Muscle of arm (tissue), 12 donors: ENCODE measurements around the gene SH2D3C. TPM values are rescaled to one million over a fixed set of nuclear protein-coding genes. Genes with fewer than 3 reads are reported as not detected.

Source experiments
- DNase-seq: peaks from one replicate; pipeline ENCODE4 v3.0.0-alpha.2; 2013
- polyA plus RNA-seq, 12 donors: library from polyadenylated mRNA; unstranded; fragments of 120-200 nt; gene quantifications; one replicate each; pipeline ENCODE4 v1.2.1, GENCODE V29; 2013; ENCODE audit not compliant: insufficient read length in 12 of 12

The SH2D3C gene
- polyA plus RNA-seq, 12 donors = 13.5 to 40.7 (median 17.1) TPM; not detected in 1

DNA sequence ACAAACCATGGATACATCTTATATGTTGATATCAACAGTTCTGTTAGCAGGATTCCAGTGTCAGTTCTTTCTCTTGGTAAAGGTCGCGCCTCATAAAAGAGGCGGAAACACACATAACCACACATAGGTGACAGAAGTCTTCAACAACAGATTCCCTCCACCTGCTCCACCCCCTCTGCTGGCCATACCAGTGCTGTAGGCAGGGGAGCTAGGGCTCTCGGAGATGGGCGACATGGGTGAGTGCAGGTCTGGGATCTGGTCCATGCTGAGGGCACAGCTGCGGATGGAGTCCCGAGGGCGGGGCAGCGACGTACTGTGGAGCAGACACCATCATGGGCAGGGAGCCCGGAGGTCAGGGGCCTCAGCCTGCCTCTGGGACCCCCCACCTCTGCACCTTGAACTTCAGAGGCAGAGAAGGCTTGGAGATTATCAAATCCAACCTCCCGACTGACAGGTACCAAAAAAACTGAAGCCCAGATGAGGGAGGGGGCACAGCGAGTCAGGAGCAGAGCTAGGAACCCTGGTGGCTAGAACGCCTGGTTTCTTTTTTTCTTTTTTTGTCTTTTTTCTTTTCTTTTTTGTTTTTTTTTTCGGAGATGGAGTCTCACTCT, 31.4 kb downstream of the SH2D3C start:
- DNase-seq = no peak

DNA sequence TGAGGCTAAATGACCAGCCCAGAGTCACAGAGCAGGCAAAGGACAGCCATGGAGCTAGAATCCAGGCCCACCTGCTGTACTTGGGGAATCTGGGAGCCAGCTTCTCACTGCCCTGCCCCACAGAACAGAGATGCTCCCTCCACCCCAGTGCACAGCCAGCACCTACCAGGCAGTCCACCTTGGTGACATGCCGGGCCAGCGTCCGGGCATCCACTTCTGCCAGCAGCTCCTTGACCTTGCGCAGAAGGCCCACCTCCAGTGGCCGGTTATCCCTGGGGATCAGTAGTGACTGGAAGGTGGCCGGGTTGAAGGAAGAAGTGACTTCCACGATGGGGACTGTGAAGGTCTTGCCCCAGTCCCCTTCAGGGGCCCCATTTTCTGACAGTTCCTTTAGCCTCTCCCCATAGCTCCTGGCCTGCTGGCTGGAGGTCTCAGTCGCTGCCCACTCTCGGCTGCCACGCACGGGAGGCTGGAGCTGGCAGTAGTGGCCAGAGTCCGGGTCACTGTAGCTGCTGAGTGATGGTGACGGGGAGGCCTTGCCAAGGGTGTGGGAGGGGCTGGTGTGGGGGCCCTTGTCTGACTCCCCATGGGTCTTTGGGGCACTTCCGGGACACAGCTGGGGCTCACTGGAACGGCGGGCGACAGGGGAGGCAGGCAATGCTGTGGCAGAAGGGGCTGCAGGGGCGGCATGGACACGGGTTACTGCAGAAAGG, 33.9 kb downstream of the SH2D3C start:
- no peak for DNase-seq

DNA sequence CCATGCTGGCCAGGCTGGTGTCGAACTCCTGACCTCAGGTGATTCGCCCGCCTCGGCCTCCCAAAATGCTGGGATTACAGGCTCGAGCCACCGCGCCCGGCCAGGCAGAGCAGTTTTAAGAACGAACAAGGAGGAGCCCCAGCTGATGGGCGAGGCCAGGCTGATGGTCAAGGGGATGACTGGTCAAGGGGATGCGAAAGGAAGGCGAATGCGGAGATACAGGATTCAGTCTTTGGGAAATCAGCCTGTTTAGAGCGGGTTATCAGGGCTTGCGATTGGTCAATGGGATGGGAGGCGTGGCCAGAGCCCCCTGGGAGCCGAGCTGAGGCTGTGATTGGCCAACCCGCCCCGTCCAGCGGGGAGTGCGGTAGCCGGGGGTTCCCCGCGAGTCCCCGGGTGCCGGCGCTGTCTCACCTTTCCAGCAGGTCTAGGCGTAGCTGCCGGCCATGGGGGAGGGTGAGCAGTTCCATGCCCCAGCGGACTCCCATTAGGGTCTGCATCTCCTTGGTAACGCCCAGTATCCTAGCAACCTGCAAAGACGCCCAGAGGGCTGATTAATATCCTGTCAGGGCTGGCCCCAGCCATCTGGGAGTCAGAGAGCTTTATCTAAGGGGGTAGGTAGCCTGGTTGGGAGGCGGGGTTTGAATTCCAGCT, 35.9 kb downstream of the SH2D3C start:
- DNase-seq = no peak

DNA sequence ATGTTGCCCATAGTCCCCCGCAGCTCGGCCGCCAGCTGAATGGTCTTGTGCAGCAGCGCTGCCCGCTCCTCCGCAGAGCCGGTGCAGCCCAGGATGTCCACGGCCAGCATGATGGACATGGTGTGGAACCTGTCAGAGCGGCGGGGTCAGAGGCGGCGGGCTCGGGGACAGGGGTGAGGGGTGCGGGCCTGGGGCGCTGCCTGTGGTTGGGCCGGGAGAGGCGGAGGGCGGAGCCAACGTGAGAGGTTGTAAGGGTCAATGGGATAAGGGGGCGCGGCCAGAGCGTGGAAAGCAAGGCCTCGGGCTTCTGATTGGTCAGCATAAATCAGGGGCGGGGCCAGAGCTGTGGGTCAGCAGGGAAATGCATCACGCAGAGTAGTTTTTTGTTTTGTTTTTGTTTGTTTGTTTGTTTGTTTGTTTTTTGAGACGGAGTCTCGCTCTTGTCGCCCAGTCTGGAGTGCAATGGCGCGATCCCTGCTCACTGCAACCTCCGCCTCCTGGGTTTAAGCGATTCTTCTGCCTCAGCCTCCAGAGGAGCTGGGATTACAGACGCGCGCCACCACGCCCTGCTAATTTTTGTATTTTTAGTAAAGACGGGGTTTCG, 36.5 kb downstream of the SH2D3C start:
- DNase-seq = peak; percentile 43

DNA sequence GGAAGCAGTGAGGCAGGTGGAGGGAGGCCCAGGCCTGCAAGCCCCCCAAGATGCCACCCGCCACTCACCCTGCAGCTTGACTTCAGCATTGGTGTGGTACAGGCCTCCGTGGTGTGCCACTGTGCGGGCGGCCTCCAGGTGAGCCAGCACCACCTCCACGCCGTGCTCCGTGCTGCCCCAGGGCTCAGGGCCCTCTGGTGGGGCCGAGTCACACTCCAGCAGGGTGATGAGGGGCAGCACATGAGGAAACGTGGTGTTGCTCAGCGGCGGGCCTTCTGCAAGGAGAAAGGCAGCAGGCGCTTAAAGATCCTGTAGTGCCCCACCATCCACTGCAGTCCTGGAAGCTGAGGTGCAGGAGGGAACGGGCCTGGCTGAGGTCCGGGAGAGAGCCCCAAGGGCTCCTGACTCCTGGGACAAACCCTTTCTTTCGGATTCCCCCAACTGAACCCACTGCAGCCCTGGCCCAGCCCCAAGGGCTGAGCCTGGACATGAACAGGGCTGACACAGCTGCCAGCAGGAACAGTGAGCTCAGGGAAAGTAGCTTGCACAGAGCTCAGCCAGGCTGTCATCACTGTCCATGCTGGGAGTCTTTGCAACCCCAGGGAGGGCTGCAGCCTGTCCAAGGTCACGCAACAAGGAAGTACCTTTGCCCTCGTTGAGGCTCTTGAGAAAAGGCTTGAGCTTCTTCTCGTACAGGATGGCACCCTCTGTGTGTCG, 38.7 kb downstream of the SH2D3C start:
- DNase-seq = no peak

DNA sequence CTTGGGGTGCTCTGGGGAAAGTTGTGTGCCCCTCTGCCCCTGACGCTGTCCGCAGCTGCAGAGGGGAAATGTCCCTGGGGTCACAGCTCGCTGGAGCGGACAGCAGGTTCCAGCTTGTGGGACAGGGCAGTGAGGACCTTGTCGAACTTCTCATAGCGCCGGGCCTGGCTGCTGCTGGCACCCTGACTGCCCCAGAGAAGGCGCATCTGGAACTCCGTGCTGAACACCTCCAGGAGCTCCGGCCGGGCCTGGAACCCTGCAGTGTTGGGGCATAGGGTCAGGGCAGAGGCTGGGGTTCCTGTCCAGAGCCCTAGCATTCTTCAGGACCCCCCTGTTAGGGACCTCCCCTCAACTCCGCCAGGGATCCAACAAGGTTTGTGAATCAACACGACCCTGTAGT, 39.8 kb downstream of the SH2D3C start:
- DNase-seq = no peak

DNA sequence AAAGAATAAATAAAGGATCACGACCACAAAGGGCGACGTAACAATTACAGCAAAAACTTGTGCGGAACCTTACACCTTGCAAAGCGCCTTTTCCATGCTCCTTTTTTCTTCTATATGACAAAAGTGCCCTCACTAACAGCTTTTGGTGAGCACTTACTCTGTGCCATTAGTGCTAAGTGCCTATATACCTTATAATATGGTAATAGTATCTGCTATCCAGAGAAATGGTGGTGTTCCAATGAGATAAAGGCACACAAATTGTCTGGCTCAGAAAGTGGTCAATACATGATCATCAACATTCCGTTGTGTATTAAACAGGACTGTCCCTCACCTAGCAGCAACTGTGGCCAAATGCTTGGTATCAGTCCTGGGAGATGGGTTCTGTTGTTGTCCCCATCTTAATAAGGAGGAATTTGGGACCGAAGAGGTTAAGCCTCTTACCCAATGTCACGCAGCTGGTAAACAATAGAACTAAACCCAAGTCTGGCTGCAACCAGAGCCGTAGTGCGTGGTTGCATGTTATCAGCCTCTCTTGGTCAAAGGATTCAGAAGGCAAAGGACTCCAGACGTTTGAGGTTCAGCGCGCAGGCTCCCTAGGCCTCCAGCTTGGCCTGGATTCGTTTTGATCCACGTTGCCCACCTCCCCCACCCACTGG, 42.8 kb downstream of the SH2D3C start:
- no peak for DNase-seq

DNA sequence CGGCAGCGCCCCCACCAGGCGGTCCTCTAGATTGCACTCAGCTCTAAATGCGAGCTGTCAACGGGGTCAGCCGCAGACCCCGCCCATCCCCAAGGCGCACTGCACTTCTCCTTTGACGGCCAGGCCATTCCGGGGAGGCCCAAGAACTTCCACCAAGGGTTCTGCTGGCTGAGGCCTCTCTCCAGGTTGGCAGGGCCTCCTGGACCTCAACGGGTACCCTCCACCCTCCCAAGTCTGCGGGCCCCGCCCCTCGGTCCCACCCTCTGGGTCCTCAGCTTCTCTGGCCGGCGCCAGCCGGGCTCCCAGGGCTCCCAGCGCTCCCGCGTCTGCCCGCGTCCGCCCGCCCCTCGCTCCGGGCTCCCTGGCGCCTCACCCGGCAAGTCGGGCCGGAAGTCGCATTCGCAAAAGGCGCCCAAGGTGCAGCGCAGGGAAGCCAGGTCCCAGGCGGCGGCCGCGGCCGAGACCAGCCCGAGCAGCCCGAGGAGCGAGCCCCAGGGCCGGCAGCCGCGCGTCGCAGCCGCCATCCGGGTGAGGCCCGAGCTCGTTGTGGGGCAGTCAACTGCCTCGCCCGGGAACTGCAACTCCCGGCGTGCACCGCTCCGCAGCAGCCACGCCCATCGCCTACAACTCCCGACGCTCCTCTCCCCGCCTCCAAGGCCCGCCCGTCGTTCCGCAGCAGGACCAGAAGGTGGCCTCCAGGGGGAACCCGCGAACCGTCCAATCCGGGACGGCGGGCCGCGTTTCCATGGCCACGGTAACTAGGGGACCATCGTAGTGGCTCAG, 43.5 kb downstream of the SH2D3C start, which contains the start of gene TOR2A:
TOR2A (minus strand) TSS at position 548 of the 783 bp plus-strand sequence; CDS start at position 524, 24 bp downstream.
- peak; percentile 98 for DNase-seq

DNA sequence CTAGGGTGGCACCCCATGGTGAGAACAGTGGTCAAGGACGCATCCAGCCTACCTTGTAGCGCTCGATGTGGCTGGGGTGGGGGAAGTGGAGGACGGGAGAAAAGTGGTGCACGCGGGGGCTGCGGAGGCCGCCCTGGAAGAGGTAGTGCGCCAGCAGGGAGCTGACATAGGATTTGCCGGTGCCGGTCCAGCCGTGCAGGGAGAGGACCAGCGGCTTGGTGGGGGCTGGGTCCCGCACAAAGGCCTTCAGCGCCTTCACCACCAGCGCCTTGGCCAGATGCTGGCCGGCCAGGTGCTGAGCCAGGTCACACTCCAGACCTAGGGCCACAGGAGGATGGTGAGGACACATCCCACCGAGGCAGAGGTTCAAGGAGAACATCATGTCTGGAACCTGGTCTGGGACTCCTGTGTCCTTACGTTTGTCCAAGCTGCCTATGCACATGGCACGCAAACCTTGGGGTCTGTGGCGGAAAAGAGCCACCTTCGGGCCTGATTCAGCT, 44.2 kb downstream of the SH2D3C start:
- DNase-seq = no peak

DNA sequence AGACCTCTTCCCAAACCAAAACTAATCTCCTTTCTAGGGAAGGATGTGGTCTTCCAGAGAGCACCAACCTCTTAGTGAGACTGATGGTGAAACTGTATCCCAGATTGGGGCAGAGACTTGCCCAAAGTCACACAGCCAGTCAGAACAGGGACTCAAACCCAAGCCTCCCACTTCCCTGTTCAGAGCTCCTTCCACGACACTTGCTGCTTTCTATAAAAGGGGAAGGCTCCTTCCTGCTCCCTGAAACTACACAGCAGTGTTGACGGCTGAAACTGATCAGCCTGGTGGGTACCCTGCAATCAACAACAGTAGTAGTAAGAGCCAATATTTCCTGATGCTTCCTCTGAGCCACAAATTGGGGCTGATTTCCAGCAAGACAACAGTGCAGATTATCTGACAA, 44.9 kb downstream of the SH2D3C start:
- DNase-seq = no peak

DNA sequence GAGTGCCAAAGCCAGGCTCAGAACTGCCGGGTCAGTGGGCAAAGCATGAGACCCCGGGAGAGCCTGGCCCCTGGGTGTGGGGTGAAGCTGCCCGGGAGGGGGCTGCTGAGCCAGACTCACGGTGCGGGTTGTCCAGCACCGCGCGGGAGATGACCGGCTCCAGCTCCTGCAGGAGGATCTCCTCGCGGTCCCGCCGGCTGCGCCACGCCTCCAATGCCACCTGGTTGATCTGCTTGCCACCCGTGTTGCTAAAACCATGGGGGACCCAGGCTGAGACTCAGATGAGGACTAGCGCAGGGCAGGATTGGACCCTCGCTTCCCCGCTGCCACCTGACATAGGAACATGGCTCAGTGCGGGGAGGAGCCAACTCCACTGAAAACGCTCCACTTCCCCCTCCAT, 46.0 kb downstream of the SH2D3C start:
- no peak for DNase-seq

DNA sequence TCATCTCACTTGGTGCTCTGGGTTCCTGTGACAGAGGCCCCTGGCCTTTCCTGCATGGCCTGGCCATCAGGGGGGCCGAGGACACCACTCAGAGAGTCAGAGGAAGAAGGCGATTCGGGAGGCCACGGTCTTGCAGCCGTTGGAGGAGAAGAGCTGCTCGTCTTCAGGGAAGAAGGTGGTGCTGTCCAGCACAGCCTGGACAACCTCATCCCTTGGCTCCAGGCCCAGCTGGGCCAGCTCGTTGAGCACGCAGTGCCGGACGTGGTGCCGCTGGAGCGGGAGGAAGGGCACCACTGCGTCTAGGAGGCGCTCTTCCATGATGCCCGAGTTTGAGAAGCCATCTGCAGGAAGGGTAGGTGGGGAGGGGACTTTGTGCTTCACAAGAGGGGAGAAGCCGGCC, 46.5 kb downstream of the SH2D3C start:
- no peak for DNase-seq

DNA sequence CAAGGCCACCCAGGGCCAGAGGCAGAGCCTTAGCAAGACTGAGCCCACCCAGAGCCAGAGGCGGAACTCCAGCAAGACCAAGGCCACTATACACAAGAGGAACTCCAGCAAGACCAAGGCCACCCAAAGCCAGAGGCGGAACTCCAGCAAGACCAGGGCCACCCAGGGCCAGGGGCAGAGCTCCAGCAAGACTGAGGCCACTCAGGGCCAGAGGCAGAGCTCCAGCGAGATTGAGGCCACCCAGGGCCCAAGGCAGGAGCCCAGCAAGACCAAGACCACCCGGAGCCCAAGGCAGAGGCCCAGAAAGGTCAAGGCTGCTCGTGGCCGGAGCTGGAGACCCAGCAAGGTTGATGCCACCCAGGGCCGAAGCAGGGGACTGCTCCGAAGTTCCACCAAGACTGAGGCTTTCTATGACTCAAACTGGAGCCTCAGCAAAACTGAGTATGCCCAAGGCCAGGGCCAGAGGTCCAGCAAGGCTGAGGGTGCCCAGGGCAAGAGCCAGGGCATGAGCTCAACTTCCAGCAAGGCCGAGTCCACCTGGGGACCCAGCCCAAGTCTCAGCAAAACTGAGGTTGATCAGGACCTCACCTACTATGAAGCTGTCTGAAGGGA, 47.6 kb downstream of the SH2D3C start:
- no peak for DNase-seq

DNA sequence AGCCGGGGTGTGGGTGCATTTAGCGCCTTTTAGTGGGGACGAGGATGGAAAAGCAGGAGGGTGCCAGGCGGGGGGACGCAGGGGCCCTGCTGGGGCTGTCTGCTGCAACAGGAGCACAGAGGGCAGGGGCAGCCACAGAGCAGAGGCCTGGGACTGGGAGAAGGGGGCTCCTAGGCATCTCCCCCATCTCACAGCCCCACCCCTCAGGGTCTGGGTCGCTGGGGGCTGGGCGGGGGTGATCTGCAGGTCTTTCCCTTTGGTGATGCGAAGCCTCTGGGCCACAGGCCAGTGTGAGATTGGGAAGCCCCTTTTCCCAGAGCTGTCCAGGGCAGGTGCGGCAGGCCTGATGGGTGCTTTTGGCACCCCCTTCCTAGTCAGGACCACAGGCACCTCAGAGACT, 48.2 kb downstream of the SH2D3C start:
- DNase-seq = no peak

DNA sequence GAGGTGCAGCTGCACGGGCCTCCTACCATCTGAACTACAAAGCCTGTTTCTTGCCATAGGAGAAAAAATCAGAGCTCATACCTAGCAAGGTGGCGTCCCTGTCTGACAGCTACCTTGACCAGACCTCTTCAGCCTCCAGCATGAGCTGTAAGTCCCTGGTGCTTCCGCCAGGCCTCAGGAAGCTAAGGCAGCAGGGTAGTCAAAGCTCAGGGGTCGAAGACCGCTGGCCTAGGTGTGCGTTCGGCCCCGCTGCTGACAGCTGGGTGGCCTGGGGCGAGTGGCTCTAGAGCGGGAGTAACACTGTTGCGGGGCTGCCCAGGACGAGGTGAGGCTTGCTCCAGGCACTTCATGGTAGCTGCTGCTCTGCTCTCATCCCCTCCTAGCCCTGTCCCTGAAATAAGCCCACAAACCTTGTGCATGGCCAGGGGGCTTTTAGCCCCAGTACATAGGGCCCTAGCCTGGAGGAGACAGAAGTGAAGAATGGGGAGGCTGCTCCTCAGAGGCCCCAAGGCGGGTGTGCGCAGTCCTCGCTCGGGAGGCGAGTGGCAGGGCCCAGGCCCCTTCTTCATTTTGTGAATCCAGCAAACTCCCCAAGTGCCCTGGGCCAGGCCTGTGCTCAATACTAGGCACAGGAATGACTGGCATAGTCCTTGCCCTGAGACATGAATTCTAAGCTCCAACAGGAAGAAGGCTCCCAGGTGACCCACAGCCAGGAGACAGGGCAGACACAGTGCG, 48.8 kb downstream of the SH2D3C start:
- no peak for DNase-seq

DNA sequence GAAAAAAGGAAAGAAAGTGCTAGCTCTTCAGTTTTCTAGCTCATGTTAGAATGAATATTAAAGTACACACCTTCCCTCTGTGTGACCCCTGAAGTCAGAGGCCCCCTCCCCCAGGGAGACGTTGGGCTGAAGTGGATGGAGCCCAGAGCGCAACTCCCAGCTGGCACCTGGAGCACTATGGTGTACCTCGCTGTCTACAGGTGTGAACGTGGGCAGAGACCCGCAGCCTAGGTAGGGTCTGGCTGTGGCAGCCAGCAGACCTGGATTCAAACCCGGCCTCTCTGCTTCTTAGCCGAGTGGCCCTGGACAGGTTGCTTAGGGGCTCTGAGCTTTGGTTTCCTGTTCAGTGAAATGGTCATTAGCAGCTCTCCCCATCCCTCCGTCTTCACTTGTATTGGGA, 49.7 kb downstream of the SH2D3C start:
- DNase-seq = no peak

DNA sequence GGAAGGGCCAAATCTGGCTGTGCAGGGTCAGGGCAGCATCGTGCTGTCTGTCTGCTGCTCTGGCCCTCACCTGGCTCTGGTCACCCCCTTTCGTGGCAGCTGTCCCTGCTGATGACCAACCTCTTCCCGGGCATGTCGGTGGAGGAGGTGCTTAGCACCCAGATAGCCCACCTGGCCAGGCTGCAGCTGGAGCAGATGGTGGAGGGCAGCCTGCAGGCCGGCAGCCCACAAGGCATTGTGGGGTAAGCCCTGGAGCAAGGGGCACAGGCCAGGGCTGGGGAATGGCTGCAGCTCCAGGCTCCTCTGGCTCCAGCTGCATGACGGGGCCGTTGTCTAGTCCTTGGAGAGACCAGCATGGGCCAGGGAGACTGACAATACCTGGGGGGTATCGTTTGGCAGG, 51.6 kb downstream of the SH2D3C start:
- no peak for DNase-seq

DNA sequence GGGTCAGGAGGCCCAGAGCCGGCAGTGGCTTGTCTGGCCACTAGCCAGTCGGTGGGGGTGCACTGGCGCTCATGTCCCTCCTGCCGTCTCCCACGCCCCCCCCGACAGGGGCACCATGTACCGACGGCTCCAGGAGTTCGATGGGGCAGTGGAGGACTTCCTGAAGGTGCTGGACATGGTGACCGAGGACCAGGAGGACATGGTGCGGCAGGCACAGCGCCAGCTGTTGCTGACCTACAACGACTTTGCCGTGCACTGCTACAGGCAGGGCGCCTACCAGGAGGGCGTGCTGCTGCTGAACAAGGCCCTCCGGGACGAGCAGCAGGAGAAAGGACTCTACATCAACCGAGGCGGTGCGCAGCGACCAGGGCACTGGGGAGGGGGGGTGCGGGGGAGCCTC, 54.5 kb downstream of the SH2D3C start:
- no peak for DNase-seq

DNA sequence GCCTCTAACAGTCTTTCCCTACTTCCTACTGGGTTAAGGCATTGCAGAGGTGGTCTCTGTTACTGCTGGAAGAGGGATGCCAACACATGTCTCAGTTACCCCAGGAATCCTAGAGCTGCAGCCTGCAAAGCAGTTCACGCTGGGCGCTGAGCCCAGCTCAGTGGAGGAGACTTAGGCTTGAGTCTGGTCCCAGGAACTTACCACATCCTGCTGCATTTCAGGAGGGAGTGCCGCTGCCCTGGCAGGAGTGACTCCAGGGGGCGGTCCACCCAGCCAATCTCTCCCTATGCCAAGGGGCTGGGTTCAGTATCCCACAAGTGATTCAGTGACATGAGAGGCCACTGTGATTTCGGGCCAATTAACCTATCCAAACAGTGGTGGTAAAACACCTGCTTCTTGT, 55.0 kb downstream of the SH2D3C start:
- DNase-seq = no peak
